GM19025 (cell line): Measurements from ENCODE around the gene SFSWAP.
"Not testable (repeated sequence)": the region's sequence is repeated elsewhere in the genome, so short reads cannot be mapped to it uniquely, and the experiment has no call there.

ENCODE experiments used
- ATAC-seq: cut with Tn5 transposase; IDR thresholded peaks from one replicate; pipeline ENCODE4 v1.9.1; 2021; ENCODE audit warnings: mild to moderate bottlenecking, low read depth, moderate library complexity; ENCODE audit not compliant: unreplicated experiment

SFSWAP gene

DNA sequence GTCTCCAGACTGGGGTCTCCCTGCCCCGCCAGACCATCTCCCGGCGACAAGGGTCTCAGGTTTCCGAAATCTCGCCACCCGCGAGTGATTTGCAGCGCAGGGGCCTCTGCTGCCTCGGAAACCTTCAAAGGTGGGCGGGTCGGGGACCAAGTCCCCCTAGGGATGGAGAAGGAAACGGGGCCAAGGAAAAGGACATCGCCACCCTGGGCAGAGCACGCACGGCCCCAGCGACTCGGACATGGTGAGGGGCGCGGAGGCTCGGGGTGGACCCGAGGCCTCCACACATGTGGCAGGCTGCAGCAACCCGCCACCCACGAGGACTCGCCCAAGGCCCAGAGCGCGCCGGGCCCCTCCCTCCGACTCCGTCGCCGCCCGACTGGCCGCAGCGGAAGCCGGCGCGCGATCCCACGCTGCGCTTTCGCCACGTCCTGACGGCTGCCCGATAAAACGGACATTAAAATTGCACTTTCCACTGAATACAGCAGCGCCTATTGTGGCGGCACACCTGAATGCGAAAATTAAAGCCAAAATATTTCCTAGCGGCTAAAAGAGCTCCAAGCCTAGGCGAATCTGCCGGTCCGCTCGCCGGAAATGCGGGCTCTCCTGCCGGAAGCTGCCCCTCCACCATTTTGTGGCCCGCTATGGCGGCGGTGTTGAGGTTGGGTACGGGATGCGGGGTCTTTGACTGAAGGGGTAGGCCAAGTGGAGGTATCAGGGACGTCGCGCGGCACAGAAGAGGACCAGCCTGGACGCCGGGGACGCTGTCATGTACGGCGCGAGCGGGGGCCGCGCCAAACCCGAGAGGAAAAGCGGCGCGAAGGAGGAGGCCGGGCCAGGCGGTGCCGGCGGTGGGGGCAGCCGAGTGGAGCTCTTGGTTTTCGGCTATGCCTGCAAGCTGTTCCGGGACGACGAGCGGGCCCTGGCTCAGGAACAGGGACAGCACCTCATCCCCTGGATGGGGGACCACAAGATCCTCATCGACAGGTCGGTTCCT, at the start of gene SFSWAP:
Gene SFSWAP (plus strand): TSS at position 627 of the 994 bp plus-strand sequence. CDS start 140 bp downstream, at position 767.
- ATAC-seq, result peak; percentile 93

DNA sequence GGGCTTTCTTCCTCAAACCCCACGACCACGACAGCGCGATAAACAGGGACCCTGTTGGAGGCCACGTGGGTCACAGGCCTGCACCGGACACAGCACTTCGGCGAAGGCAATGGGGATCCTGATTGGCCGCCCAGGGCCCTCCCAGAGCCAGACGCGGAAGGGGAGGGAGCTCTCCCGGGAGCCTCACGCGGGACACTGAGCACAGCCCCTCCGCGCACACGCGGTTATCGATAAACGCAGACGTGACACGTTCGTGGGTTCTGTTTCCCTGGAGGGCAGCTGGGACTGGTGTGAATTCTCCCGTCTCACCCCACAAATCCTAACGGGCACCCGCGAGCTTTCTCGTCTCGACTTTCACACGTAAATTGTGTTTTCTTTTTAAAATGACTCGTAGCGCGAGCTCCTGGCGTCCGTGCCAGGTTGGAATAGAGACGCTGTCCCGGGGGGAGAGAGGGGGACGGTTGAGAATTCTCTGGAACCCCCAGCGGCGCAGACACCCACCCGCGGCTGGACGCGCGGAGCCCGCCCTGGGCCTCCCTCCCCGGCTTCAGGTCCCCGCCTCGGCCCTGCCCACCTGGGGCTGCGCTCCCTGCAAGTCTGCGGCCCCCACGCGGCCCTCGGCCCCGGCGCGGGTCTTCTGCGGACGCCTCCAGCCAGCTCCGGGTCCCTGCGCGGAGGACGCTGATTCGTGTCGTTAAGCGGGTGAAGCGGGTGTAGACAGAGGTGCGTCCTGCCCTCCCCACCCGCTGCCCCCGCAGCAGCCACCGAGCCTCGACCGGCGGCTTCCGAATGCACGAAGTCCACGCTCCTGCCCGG, 49.5 kb upstream of the SFSWAP start:
- ATAC-seq, result not testable (repeated sequence)

DNA sequence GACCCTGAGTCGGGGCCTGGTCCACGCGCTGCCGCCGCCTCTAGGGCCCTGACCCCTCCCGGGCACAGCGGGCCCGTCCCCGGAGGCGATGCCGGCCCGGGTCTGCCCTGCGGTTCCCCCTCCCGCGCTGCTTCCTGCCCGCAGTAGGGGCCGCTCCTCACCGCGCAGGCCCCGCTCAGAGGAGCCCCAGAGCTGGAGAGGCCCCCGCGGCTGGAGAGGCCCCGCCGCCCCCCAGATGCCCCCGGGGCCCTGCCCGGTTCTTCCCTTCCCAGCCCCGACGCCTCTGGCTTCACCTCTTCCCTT, 49.0 kb upstream of the SFSWAP start:
- ATAC-seq, result not testable (repeated sequence)

DNA sequence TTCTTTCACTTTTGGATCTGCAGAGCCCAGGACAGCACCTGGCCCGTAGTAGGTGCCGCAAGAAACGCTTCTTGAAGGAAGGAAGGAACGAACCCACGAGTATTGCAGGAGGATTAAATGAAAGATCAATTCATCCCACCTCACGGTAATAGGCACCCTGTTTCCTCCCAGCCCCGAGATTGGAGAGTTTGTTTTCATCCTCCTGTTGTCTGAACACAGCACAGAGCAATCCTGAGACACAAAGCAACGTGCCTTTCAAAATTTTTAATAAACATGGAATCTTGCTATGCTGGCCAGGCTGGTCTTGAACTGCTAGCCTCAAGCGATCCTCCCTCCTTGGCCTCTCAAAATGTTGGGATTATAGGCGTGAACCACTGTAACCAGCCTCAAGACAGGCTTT, 48.5 kb upstream of the SFSWAP start:
- not testable (repeated sequence) for ATAC-seq

DNA sequence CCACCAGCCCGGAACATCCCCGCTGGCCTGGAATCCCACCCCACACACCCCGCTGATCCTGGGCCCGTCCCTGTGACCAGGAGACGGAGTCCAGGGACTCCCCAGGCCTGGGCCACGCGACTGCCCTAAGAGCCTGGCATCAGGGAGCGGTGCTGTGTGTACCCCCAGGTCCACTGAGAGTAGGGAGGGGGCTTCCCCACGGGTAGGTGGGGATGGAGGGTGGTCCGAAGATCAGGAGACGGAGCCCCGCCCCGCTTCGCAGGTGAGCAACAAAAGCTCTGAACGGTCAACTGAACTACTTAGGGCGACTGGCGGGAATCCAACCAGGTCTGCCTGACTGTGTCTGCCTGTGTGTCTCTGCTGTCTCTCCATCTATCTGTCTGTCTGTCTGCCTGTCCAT, 45.2 kb upstream of the SFSWAP start:
- not testable (repeated sequence) for ATAC-seq

DNA sequence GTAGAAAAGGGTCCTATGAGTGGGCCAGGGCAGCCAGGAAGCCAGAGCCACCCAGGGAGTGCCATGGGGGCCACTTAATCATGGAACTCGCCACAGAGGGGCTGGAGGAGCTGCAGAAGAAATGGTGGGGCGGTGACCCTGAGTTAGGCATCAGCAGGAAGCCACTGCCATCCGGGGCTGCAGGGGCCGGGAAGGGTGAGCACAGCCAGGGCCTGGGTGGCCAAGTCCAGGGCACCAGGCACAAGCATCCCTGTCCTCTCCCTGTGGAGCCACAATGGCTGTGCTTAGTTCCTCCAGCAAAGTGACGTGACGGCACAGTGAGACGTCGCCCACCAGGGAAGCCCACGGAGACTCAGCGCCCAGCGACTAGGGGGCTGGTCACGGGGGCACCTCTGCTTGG, 44.4 kb upstream of the SFSWAP start:
- not testable (repeated sequence) for ATAC-seq

DNA sequence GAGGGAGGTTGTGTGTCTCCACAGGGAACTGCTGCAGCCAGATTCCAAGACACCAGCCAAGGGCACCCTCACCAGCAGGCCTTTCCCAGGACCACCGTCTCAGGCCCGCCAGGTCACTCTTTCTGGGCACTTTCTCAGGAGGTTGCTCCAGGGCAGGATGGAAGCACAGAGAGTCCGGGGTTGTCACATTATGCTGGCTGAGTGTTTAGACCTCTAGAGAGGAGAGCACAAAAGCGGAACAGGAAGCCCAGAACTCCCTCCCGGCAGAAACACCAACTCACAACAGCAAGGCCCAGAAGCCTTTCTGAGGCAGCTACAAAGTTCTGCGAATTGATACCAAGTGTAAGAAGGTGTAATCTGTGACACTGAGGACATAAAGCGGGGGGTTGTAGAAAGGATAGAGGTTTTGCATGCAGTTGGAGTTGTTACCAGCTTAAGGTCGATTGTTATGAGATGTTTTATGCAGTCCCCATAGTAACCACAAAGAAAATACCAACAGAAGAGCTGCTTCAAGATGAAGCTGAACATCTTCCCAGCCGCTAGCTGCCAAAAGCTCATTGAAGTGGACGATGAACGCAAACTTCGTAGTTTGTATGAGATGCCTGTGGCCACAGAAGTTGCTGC, 43.8 kb upstream of the SFSWAP start:
- ATAC-seq, result not testable (repeated sequence)

DNA sequence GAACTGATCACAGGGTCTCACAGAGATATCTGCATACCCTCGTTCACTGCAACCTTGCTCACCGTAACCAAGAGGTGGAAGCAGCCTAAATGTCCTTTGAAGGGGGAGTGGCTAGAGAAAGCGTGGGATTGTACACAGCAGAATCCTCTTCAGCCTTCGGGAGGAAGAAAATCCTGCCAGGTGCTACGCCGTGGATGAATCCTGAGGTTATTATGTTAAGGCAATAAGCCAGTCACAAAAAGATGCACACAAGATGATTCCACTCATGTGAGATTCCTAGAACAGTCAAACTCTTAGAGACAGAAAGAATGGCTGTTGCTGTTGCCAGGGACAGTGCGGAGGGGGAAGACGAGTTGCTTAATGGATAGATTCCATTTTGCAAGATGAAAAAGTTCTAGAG, 39.6 kb upstream of the SFSWAP start:
- ATAC-seq, result no peak

DNA sequence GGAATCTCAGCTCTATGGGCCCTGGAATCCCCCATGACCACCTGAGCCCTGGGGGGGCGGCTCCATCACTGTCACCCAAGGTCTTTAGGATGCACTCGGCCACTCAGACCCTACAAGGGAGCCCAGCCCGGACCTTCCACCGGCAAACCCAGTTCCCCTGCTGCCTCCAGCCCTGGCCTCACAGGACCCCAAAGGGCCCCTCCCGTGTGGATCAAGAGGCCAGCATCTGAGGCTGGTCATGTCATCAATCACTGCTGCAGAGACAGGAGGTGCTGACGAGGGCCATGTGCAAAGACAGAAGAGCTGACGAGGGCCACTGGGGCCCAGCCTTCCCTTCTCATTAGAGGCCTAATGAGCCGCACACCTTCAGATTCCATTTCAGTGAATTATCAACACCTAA, 39.0 kb upstream of the SFSWAP start:
- no peak for ATAC-seq

DNA sequence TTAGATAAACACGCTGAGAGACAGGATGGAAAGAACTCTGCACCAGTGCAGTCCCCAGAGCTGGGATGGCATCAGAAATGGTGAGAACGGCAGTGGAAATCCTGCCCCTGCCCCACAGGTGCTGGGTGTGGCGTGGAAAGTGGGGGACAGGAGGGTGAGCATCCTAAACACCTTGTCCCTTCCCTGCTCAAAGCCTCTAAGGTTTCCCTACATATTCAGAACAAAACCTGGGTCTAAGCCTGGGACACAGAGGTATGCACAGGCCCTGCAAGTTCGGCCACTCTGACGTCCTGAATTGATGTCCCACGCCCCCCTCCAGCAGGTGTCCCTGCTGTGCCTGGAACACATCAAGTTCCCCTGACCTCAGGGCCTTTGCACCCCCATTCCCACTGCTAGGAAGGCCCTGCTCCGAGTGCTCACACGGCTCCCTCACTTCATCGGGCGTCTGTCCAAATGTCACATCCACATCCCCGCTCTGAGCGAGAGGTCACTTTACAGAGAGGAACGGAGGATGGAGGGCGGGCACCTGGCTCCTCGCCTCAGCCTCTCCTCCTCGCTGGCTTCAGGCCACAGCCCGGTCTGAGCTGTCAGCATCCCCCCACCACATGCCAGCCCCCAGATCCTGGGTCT, 38.5 kb upstream of the SFSWAP start:
- no peak for ATAC-seq

DNA sequence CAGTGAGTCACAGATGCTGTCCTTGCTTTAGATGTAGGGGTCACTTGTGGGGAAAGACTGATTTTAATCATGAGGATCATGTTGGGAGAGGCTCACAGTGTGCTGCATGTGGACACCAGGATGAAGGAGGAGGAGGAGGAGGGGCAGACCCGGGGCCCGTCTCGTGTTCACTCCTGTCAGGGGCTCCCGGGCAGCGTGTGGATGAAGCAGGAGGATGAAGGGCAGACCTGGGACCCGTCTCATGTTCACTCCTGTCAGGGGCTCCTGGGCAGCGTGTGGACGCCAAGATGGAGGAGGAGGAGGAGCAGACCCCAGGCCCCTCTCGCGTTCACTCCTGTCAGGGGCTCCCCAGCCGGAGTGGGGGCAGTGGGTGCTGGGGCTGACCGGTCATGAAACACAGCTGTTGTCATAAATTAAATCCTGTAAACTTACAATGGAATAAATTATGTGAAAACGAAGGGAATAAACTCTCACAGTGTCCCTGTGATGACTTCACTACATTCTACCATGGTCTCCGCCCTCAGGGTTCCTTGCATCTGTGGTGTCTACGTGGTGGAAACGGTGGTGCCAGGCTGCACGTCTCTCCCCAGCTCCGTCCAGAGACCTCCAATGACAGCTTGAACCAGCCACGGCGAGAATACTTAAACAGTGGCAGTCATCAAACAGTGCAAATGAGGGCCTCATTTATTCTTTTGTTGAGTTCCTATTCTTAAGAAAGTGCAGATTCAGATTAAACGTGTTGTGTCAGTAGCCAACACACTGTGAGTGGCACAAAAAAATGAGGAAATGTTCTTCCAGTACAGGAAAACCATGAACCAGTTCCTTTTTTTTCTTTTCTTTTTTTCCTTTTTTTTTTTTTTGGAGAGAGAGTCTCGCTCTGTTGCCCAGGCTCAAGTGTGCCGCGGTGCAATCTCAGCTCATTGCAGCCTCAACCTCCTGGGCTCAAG, 37.7 kb upstream of the SFSWAP start:
- no peak for ATAC-seq

DNA sequence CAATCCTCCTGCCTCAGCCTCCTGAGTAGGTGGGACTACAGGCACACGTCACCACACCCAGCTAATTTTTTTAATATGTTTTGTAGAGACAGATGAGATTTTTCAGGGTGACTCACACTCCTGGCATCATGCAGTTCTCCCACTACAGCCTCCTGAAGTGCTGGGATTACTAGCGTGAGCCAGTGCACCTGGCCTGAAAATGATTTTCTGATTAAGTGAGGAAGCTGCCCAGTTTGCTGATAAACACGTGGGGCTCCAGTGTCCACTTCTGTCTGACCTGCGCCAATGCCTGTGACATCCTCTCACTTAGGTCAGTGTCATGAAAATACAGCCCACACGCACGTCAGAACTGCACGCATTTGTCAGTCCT, 37.0 kb upstream of the SFSWAP start:
- no peak for ATAC-seq

DNA sequence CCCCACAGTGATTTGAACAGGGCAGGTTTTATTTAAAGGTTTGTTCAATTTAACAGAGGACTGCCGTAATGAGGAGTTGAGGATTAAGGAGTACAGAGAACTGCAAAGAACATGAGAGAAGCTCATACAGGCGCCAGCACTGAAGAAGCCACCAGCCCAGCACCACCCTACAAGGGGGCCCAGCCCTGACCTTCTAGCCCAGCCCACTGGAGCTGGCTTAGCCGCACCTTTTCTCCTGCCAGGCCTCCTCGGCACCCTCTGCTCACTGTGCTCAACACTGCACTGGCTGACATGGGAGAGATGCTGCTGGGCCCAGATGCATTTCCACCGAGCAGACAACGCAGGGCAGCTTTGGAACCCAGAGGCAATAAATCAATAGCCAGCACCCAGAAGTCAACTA, 36.5 kb upstream of the SFSWAP start:
- ATAC-seq, result no peak

DNA sequence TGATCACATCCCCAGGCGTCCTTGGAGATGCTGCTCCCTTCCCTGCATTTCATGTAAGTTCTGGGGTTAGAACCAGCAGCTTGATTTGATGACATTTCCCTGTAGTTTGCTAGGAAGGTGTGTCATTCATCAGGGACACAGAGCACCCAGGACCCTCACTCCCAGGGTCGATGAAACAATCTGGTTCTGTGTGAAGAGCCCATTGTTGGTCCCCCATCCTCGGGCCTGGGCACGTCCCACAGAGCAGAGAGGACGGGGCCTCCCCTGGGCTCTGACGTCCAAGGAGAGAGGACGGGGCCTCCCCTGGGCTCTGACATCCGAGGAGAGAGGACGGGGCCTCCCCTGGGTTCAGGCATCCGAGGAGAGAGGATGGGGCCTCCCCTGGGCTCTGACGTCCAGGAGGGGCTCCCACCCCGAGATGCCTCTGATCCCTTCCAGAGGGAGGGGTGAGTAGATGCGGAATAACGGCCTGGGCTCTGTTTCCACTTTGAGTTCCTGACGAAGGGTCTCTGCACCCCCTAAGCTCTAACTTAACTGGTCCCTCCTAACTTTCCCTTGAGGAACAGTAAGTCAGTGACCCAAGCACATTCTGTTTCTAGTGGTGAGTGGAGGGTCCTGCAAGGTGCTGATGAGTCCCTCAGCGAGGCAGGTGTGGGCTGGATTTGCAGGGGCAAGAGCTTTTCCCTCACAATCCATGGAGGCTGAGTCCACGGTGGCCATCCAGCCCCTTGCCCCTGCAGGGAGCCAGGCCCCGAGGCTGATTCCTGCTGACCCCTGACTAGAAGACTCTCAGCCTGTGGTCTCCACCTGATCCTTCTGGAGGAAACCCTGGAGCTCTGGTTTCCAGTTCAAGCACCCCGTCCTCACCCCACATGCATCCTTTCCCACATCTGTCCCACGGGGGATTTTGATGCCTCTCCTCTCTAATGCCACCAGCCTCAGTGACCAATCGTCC, 35.5 kb upstream of the SFSWAP start:
- ATAC-seq, result no peak

DNA sequence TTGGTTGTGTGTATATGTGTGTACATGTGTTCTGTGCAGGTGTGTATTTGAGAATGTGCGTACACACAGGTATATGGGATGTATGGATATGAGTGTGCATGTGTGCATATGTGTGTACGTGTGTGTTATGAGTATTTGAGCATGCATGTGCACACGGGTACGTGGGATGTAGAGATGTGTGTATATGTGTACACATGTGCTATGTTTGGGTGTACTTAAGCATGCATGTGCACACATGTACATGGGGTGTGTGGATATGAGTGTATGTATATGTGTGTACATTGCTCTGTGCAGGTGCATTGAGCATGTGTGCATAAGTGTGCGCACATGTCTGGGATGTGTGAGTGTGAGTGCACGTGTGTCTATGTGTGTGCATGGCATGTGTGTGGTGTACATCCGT, 34.3 kb upstream of the SFSWAP start:
- no peak for ATAC-seq

DNA sequence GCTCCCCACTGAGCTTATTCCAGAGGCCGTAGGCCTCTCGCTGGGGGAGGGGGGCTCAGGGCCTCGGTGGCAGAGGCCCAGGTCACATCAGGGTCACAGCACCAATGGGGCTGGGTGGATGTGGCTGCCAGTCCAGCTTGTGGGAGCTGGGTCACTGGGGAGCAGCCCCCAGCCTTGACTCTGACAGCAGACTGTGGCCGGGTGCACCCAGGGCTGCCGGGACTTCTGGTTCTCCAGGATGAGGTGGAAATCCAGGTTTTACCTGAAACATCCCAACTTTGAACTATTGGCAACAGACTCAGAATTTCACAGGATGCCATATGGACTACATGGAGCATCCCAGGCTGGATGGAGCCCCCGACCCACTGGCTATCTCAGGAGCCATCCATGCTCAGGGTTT, 33.8 kb upstream of the SFSWAP start:
- ATAC-seq, result not testable (repeated sequence)

DNA sequence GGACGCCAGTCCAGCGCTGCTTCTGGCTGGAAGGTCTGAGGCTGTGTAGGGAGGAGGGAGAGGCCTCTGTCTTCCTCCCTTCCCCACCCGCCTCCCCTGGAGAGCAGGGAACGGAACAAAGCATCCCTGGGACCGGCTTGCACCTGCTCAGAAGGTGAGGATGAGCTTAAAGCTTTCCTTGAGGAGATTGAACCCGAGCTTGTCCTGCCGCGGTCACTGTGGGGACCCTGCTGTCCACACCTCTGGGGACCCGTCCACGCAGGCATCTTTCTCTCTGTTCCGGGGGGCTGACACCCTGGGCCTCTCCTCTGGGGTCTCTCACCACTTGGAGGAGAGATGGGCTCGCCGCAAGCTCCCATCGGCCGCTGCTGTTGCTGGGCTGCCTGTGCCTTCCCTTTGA, 33.2 kb upstream of the SFSWAP start:
- no peak for ATAC-seq

DNA sequence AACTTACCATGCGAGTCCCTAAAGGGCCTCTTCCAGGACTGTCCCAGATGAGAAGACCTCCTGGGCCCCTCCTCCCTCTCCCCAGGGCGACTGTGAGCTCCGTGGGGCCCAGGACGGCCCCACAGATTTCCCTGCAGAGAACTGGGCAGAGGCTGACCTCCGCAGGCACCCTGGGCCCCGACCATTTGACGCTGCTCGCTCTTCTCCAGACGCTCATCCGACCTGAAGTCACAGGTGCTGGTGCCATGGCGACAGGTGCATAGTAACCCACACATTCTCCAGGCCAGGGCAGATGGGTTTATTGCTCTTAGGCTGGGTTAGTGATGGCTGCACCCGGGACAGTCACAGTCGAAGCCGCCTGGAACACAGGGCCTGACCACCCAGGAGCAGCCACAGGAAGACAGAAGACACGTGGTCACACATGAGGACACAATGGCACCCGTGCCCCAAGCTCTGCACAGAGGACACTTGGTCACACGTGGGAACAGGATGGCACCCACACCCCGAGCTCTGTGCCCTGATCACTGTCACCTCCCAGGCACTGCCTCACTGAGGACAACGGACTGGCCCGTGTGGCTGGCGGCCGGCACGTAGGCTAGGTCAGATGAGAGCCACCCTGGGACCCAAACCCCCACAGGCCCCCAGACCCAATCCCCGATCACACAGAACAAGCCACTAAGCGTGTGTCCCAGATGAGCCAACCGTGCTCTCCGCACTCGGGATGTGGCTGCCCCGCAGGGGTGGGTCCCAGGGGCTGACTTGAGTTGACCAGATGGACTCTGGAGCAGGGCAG, 32.3 kb upstream of the SFSWAP start:
- not testable (repeated sequence) for ATAC-seq
